ENCODE measurements around the gene USP17L13.
"Not testable (repeated sequence)": the region's sequence is repeated elsewhere in the genome, so short reads cannot be mapped to it uniquely, and the experiment has no call there.

USP17L13 gene

DNA sequence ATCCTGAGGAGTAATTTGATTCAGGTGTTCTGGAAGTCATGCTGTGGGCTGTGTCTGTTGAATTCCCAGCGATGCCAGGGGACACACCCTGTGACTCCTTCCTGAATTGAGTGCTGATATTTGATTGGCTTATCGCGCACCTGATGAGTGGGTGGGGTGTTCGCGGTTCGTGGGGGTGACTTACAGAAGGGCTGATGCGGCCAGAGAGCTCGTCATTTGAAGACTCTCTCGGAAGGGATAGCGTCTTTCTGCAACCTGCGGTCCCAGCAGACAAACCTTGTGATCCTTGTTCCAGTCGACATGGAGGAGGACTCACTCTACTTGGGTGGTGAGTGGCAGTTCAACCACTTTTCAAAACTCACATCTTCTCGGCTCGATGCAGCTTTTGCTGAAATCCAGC, at the start of gene USP17L13:
Gene USP17L13, plus strand, starts transcription at position 301 of the 400 bp plus-strand sequence. Its CDS starts 0 bp downstream, at position 301.
- DNase-seq (ENCODE audit: low read depth): not testable (repeated sequence)

DNA sequence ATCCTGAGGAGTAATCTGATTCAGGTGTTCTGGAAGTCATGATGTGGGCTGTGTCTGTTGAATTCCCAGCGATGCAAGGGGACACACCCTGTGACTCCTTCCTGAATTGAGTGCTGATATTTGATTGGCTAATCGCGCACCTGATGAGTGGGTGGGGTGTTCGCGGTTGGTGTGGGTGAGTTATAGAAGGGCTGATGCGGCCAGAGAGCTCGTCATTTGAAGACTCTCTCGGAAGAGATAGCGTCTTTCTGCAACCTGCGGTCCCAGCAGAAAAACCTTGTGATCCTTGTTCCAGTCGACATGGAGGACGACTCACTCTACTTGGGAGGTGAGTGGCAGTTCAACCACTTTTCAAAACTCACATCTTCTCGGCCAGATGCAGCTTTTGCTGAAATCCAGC, 14.3 kb upstream of the USP17L13 start, which contains the start of gene USP17L10:
Gene USP17L10, plus strand, starts transcription at position 301 of the 400 bp plus-strand sequence. Its CDS starts 0 bp downstream, at position 301.
- not testable (repeated sequence) for DNase-seq (ENCODE audit: low read depth)

DNA sequence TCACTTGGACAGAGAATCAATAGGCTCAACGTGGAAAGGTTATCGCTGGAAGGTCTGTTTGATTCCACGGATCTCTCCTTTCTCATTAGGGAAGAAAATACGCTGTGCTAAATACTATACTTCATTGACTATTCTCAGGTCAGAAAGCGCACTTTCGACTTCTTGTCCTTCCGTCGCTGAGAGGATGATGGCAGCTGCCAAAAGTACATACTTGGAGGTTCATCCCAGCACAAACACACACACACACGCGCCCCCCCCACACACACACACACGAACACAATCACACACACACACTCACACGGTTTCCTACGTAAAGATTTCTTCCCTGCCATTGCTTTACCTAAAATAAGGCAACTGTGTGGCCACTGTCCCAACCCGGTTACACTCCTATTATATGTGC, 10.0 kb upstream of the USP17L13 start:
- DNase-seq (ENCODE audit: low read depth): not testable (repeated sequence)

- DNase-seq (ENCODE audit: low read depth): not testable (repeated sequence)
These were observed 9.6 kb upstream of the USP17L13 start, which contains the start of gene USP17L11 for GRCh38 chr4:9215105-9215504. USP17L11 (plus strand) TSS chr4:9215405; CDS start chr4:9215405, 0 bp downstream.

DNA sequence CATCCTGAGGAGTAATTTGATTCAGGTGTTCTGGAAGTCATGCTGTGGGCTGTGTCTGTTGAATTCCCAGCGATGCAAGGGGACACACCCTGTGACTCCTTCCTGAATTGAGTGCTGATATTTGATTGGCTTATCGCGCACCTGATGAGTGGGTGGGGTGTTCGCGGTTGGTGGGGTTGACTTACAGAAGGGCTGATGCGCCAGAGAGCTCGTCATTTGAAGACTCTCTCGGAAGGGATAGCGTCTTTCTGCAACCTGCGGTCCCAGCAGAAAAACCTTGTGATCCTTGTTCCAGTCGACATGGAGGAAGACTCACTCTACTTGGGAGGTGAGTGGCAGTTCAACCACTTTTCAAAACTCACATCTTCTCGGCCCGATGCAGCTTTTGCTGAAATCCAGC, 4.8 kb upstream of the USP17L13 start, which contains the start of gene USP17L12:
Gene USP17L12, plus strand, starts transcription at position 301 of the 400 bp plus-strand sequence. Its CDS starts 0 bp downstream, at position 301.
- DNase-seq (ENCODE audit: low read depth): not testable (repeated sequence)

DNA sequence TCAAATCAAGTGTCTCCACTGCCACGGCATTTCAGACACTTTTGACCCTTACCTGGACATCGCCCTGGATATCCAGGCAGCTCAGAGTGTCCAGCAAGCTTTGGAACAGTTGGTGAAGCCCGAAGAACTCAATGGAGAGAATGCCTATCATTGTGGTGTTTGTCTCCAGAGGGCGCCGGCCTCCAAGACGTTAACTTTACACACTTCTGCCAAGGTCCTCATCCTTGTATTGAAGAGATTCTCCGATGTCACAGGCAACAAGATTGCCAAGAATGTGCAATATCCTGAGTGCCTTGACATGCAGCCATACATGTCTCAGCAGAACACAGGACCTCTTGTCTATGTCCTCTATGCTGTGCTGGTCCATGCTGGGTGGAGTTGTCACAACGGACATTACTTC, 5.6 kb downstream of the USP17L13 start:
- DNase-seq (ENCODE audit: low read depth): not testable (repeated sequence)

- DNase-seq (ENCODE audit: low read depth): not testable (repeated sequence)
These were observed 9.4 kb downstream of the USP17L13 start, which contains the start of gene USP17L15 for GRCh38 chr4:9234085-9234484. USP17L15 (plus strand) TSS chr4:9234385; CDS start chr4:9234385, 0 bp downstream.

- DNase-seq (ENCODE audit: low read depth): not testable (repeated sequence)
These were observed 13.8 kb downstream of the USP17L13 start for GRCh38 chr4:9238461-9238860.

- not testable (repeated sequence) for DNase-seq (ENCODE audit: low read depth)
These were observed 18.9 kb downstream of the USP17L13 start, which contains the start of gene USP17L17 for GRCh38 chr4:9243579-9243978. USP17L17 (plus strand) TSS chr4:9243879; CDS start chr4:9243879, 0 bp downstream.

GRCh38 chr4:9247953-9248680, 23.4 kb downstream of the USP17L13 start, which contains the start of gene USP17L18:
USP17L18 (plus strand) TSS chr4:9248630; CDS start chr4:9248630, 0 bp downstream.
- DNase-seq (ENCODE audit: low read depth): peak; percentile 0

DNA sequence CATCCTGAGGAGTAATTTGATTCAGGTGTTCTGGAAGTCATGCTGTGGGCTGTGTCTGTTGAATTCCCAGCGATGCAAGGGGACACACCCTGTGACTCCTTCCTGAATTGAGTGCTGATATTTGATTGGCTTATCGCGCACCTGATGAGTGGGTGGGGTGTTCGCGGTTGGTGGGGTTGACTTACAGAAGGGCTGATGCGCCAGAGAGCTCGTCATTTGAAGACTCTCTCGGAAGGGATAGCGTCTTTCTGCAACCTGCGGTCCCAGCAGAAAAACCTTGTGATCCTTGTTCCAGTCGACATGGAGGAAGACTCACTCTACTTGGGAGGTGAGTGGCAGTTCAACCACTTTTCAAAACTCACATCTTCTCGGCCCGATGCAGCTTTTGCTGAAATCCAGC, 28.4 kb downstream of the USP17L13 start, which contains the start of gene USP17L19:
Gene USP17L19, plus strand, starts transcription at position 301 of the 400 bp plus-strand sequence. Its CDS starts 0 bp downstream, at position 301.
- DNase-seq (ENCODE audit: low read depth): not testable (repeated sequence)

DNA sequence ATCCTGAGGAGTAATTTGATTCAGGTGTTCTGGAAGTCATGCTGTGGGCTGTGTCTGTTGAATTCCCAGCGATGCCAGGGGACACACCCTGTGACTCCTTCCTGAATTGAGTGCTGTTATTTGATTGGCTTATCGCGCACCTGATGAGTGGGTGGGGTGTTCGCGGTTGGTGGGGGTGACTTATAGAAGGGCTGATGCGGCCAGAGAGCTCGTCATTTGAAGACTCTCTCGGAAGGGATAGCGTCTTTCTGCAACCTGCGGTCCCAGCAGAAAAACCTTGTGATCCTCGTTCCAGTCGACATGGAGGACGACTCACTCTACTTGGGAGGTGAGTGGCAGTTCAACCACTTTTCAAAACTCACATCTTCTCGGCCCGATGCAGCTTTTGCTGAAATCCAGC, 33.1 kb downstream of the USP17L13 start, which contains the start of gene USP17L20:
Gene USP17L20, plus strand, starts transcription at position 301 of the 400 bp plus-strand sequence. Its CDS starts 0 bp downstream, at position 301.
- not testable (repeated sequence) for DNase-seq (ENCODE audit: low read depth)

- DNase-seq (ENCODE audit: low read depth): not testable (repeated sequence)
These were observed 37.9 kb downstream of the USP17L13 start, which contains the start of gene USP17L21 for GRCh38 chr4:9262572-9262971. USP17L21 (plus strand) TSS chr4:9262872; CDS start chr4:9262872, 0 bp downstream.

DNA sequence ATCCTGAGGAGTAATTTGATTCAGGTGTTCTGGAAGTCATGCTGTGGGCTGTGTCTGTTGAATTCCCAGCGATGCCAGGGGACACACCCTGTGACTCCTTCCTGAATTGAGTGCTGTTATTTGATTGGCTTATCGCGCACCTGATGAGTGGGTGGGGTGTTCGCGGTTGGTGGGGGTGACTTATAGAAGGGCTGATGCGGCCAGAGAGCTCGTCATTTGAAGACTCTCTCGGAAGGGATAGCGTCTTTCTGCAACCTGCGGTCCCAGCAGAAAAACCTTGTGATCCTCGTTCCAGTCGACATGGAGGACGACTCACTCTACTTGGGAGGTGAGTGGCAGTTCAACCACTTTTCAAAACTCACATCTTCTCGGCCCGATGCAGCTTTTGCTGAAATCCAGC, 42.6 kb downstream of the USP17L13 start, which contains the start of gene USP17L22:
Gene USP17L22, plus strand, starts transcription at position 301 of the 400 bp plus-strand sequence. Its CDS starts 0 bp downstream, at position 301.
- DNase-seq (ENCODE audit: low read depth): not testable (repeated sequence)

DNA sequence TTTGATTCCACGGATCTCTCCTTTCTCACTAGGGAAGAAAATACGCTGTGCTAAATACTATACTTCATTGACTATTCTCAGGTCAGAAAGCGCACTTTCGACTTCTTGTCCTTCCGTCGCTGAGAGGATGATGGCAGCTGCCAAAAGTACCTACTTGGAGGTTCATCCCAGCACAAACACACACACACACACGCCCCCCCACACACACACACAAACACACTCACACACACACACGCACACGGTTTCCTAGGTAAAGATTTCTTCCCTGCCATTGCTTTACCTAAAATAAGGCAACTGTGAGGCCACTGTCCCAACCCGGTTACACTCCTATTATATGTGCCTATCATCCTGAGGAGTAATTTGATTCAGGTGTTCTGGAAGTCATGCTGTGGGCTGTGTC, 47.0 kb downstream of the USP17L13 start:
- DNase-seq (ENCODE audit: low read depth): not testable (repeated sequence)
